H1 (cell line): ENCODE data around the gene SFT2D1. TPM values are rescaled to one million over a fixed set of nuclear protein-coding genes. Genes with fewer than 3 reads are reported as not detected.

Experiments used
- CTCF ChIA-PET: fragments of 300-600 bp; sonication (Branson Sonifier 250); formaldehyde crosslinking; loops from one replicate; lab custom pipeline; 2021; ENCODE audit not compliant: partially characterized antibody; lab: Charles Lee
- POLR2A ChIA-PET: fragments of 300-600 bp; sonication (Branson Sonifier 250); formaldehyde crosslinking; loops from one replicate; lab custom pipeline; 2021; ENCODE audit warnings: inconsistent platforms; ENCODE audit not compliant: partially characterized antibody; lab: Charles Lee
- DNase-seq, 2 experiments: peaks; one replicate each; pipeline versions ENCODE4 v3.0.0 to v3.0.0-alpha.2; 2010 to 2022; ENCODE audit warnings: low spot score in 2 of 2, low read depth in 1 of 2, mixed read lengths in 1 of 2
- FAIRE-seq: peaks from 2 replicates; lab custom pipeline; 2011; peaks lifted over from hg19 to GRCh38; lab: Jason Lieb, UNC
- H2AFZ ChIP-seq: 2 replicates; pipeline ENCODE4 v1.8.1; 2012; ENCODE audit warnings: low read length, inconsistent platforms
- H2AK5ac ChIP-seq: 2 replicates; pipeline ENCODE4 v1.6.1; 2013; ENCODE audit warnings: low read depth, low read length
- H2BK120ac ChIP-seq: replicated peaks from 2 replicates; pipeline ENCODE3; 2013; ENCODE audit warnings: low read depth, low read length, inconsistent platforms
- H2BK12ac ChIP-seq: 2 replicates; pipeline ENCODE4 v1.6.1; 2013; ENCODE audit warnings: low read depth, low read length
- H2BK15ac ChIP-seq: 2 replicates; pipeline ENCODE4 v1.6.1; 2013; ENCODE audit warnings: low read length
- H2BK20ac ChIP-seq: 2 replicates; pipeline ENCODE4 v1.6.1; 2013; ENCODE audit warnings: low read length
- H2BK5ac ChIP-seq: 2 replicates; pipeline ENCODE4 v1.6.1; 2013; ENCODE audit warnings: low read depth, low read length
- H3K14ac ChIP-seq: 2 replicates; pipeline ENCODE4 v1.6.1; 2013; ENCODE audit warnings: inconsistent platforms; ENCODE audit not compliant: insufficient read length
- H3K18ac ChIP-seq: 2 replicates; pipeline ENCODE4 v1.6.1; 2013; ENCODE audit warnings: low read length; ENCODE audit errors: extremely low read depth
- H3K23ac ChIP-seq: 2 replicates; pipeline ENCODE4 v1.6.1; 2013; ENCODE audit warnings: inconsistent platforms; ENCODE audit not compliant: insufficient read length
- H3K23me2 ChIP-seq: 2 replicates; pipeline ENCODE4 v1.6.1; 2013; ENCODE audit warnings: low read depth, low read length
- H3K27ac ChIP-seq: 2 replicates; pipeline ENCODE4 v1.6.1; 2011; ENCODE audit warnings: low read depth, low read length, inconsistent platforms
- H3K27me3 ChIP-seq, 4 experiments: replicated peaks in 1 of 4; 1 replicate in 1 of 4; 2 replicates in 3 of 4; pipeline versions ENCODE4 v1.6.1 to v1.8.1; 2011 to 2013; ENCODE audit warnings: low read length in 3 of 4, mild to moderate bottlenecking in 3 of 4, inconsistent platforms in 2 of 4, mixed read lengths in 2 of 4, moderate library complexity in 1 of 4; ENCODE audit not compliant: control insufficient read depth in 3 of 4, insufficient read depth in 3 of 4; ENCODE audit errors: extremely low read depth in 1 of 4
- H3K36me3 ChIP-seq, 4 experiments: 2 replicates each; pipeline versions ENCODE4 v1.6.1 to v1.8.1; 2011 to 2013; ENCODE audit warnings: mild to moderate bottlenecking in 4 of 4, low read length in 3 of 4, moderate library complexity in 2 of 4, control low read depth in 1 of 4, inconsistent platforms in 1 of 4; ENCODE audit not compliant: insufficient read depth in 4 of 4, control insufficient read depth in 2 of 4
- H3K4ac ChIP-seq: replicated peaks from 2 replicates; pipeline ENCODE3; 2013; ENCODE audit warnings: low read length, low read depth, mixed read lengths, inconsistent platforms; ENCODE audit not compliant: insufficient read length
- H3K4me1 ChIP-seq, 4 experiments: replicated peaks in 1 of 4; 1 replicate in 1 of 4; 2 replicates in 3 of 4; pipeline versions ENCODE4 v1.6.1 to v1.8.1; 2011 to 2013; ENCODE audit warnings: low read length in 3 of 4, inconsistent platforms in 2 of 4, mixed read lengths in 1 of 4; ENCODE audit not compliant: insufficient read depth in 4 of 4, control insufficient read depth in 3 of 4
- H3K4me2 ChIP-seq, 2 experiments: 2 replicates each; pipeline versions ENCODE4 v1.6.1 to v1.8.1; 2011 to 2013; ENCODE audit warnings: low read depth in 2 of 2, low read length in 2 of 2, control low read depth in 1 of 2, inconsistent platforms in 1 of 2, mild to moderate bottlenecking in 1 of 2; ENCODE audit not compliant: insufficient read depth in 1 of 2
- H3K4me3 ChIP-seq, 4 experiments: fragments of 200-600, 300-600 bp in 1 of 4; sonication (generic), shearing (Covaris generic), sonication (Bioruptor Twin) in 1 of 4; 2 replicates each; pipeline versions ENCODE4 v1.5.1 to v1.8.1; 2011 to 2016; ENCODE audit warnings: low read length in 4 of 4, low read depth in 3 of 4, control low read depth in 2 of 4, inconsistent platforms in 2 of 4, mild to moderate bottlenecking in 2 of 4, mixed read lengths in 1 of 4, moderate library complexity in 1 of 4; ENCODE audit not compliant: insufficient read depth in 2 of 4; ENCODE audit errors: extremely low read depth in 1 of 4
- H3K56ac ChIP-seq: replicated peaks from 2 replicates; pipeline ENCODE3; 2013; ENCODE audit warnings: low read depth, mild to moderate bottlenecking, mixed read lengths, low read length, inconsistent platforms; ENCODE audit not compliant: insufficient read length
- H3K79me1 ChIP-seq: 2 replicates; pipeline ENCODE4 v1.6.1; 2013; ENCODE audit warnings: low read depth, low read length, control low read depth
- H3K79me2 ChIP-seq, 2 experiments: 2 replicates each; pipeline versions ENCODE4 v1.6.1 to v1.8.1; 2012 to 2013; ENCODE audit warnings: low read length in 2 of 2, mild to moderate bottlenecking in 2 of 2, inconsistent platforms in 1 of 2; ENCODE audit not compliant: insufficient read depth in 2 of 2, control insufficient read depth in 1 of 2
- H3K9ac ChIP-seq, 4 experiments: replicated peaks in 1 of 4; 1 replicate in 1 of 4; 2 replicates in 3 of 4; pipeline versions ENCODE4 v1.6.1 to v1.8.1; 2011 to 2013; ENCODE audit warnings: low read depth in 3 of 4, low read length in 3 of 4, control low read depth in 2 of 4, mild to moderate bottlenecking in 2 of 4, moderate library complexity in 2 of 4, inconsistent platforms in 1 of 4; ENCODE audit errors: extremely low read depth in 1 of 4
- H3K9me3 ChIP-seq, 2 experiments: 2 replicates each; pipeline versions ENCODE4 v1.6.1 to v1.8.1; 2012 to 2013; ENCODE audit warnings: mild to moderate bottlenecking in 2 of 2, moderate library complexity in 2 of 2, control low read depth in 1 of 2, inconsistent platforms in 1 of 2, low read depth in 1 of 2, low read length in 1 of 2, mixed read lengths in 1 of 2; ENCODE audit not compliant: insufficient read depth in 2 of 2
- H4K20me1 ChIP-seq, 2 experiments: replicated peaks in 1 of 2; 2 replicates each; pipeline versions ENCODE3 to v1.8.1; 2011 to 2013; ENCODE audit warnings: inconsistent platforms in 2 of 2, low read length in 2 of 2, mild to moderate bottlenecking in 1 of 2; ENCODE audit not compliant: insufficient read depth in 2 of 2, control insufficient read depth in 1 of 2
- H4K5ac ChIP-seq: 2 replicates; pipeline ENCODE4 v1.6.1; 2013; ENCODE audit warnings: low read length, low read depth, mixed read lengths, inconsistent platforms; ENCODE audit not compliant: insufficient read length
- H4K8ac ChIP-seq: 2 replicates; pipeline ENCODE4 v1.8.0; 2013; ENCODE audit warnings: mild to moderate bottlenecking, moderate library complexity, low read length, inconsistent platforms; ENCODE audit not compliant: insufficient read depth; ENCODE audit errors: extremely low read depth
- H4K91ac ChIP-seq: replicated peaks from 2 replicates; pipeline ENCODE3; 2013; ENCODE audit warnings: low read length, mixed read lengths, inconsistent platforms; ENCODE audit not compliant: insufficient read length
- BACH1 ChIP-seq: IDR thresholded peaks from 2 replicates; pipeline ENCODE4 v1.6.1; 2012; ENCODE audit warnings: low read length, improper control_type of control experiment
- GABPA ChIP-seq: IDR thresholded peaks from 2 replicates; pipeline ENCODE4 v1.6.1; 2011; ENCODE audit warnings: mild to moderate bottlenecking, low read length, moderate library complexity, borderline replicate concordance; ENCODE audit not compliant: insufficient read depth
- HDAC6 ChIP-seq: IDR thresholded peaks from one replicate; pipeline ENCODE4 v1.7.1; 2012; ENCODE audit warnings: low read depth, mild to moderate bottlenecking, inconsistent platforms, low read length, moderate library complexity
- MAX ChIP-seq: IDR thresholded peaks from 2 replicates; pipeline ENCODE4 v1.6.1; 2012; ENCODE audit warnings: inconsistent platforms
- POLR2A ChIP-seq, 2 experiments: IDR thresholded peaks; 1 replicate in 1 of 2; 2 replicates in 1 of 2; pipeline ENCODE4 v1.6.1; 2011; ENCODE audit warnings: low read depth in 2 of 2, low read length in 2 of 2, mild to moderate bottlenecking in 2 of 2; ENCODE audit errors: control extremely low read depth in 1 of 2
- RBBP5 ChIP-seq: IDR thresholded peaks from 2 replicates; pipeline ENCODE4 v1.7.1; 2012; ENCODE audit warnings: low read depth, mild to moderate bottlenecking, inconsistent platforms, low read length, moderate library complexity, borderline replicate concordance
- TAF1 ChIP-seq: IDR thresholded peaks from 2 replicates; pipeline ENCODE4 v1.6.1; 2011; ENCODE audit warnings: mild to moderate bottlenecking, low read depth, low read length
- WGBS, 2 experiments: shearing (Covaris generic) in 1 of 2; methylation state at CpG; one replicate each; pipeline versions ENCODE4 v1.1.6 to v1.1.7; 2013 to 2015; ENCODE audit warnings: low lambda C conversion rate in 2 of 2, mixed read lengths in 2 of 2, inconsistent platforms in 1 of 2, low coverage in 1 of 2, missing lambda C conversion rate in 1 of 2; ENCODE audit not compliant: insufficient replicate concordance in 2 of 2, insufficient coverage in 1 of 2, insufficient read length in 1 of 2; ENCODE audit errors: extremely low coverage in 1 of 2, missing lambda C conversion rate in 1 of 2; 5-methylcytosine and 5-hydroxymethylcytosine counted together
- polyA plus RNA-seq, 7 experiments: library from polyadenylated mRNA; depleted of rRNA in 3 of 7; stranded (reverse) in 5 of 7; unstranded in 2 of 7; fragments of >200 nt in 5 of 7; fragments of 200-250 nt in 2 of 7; gene quantifications; 1 replicate in 5 of 7; 2 replicates in 1 of 7; 4 replicates in 1 of 7; pipeline versions ENCODE4 v1.2.1 to v1.2.3, GENCODE V29; 2011 to 2013; ENCODE audit warnings: missing spikeins in 2 of 7, mixed read lengths in 2 of 7
- total RNA-seq: library from RNA; stranded (reverse); fragmentation: NEBNext Ultra II Directional; extraction: Animal tissue kit (Norgen Biotek cat#: 25700); gene quantifications from 2 replicates; pipeline ENCODE4 v1.2.1, GENCODE V29; 2021

SFT2D1 gene
- total and polyA plus RNA-seq, 2 of the 8 experiments (the other 6 are each of a cell fraction or from before 2014, with no cell fraction given): 52.3 to 76.1 TPM

- Histone ChIP-seq H3K27me3 (no peaks in the 10 kb centered on the region), H3K56ac (no peak overlapping the region), H3K4me2 (no peak overlapping the region), H3K9me3 (no peaks in the 10 kb centered on the region), H4K20me1 (no peaks in the 10 kb centered on the region), H3K27ac (no peak overlapping the region), H3K9ac (no peak overlapping the region), H3K4ac (no peak overlapping the region), H2BK12ac (peak overlapping the region; percentile 29; the same call in 1 of the 2 replicates), H2AK5ac (0 out of 2 replicates have a peak overlapping the region, but pooled peaks have one; percentile 26), H3K36me3 (no peaks in the 10 kb centered on the region), H2BK120ac (no peak overlapping the region), H4K8ac (no peak overlapping the region), H4K5ac (no peak overlapping the region), H3K14ac (no peak overlapping the region), H2BK20ac (no peak overlapping the region), H3K4me3 (no peak overlapping the region), H3K4me1 (no peaks in the 10 kb centered on the region; a peak in 1 of 7 replicates), H2BK5ac (peak overlapping the region; percentile 67; the same call in 1 of the 2 replicates), H3K23me2 (no peaks in the 10 kb centered on the region), H4K91ac (no peak overlapping the region), H3K23ac (no peak overlapping the region), H3K79me1 (no peaks in the 10 kb centered on the region; the same call in 1 of the 2 replicates), H2AFZ (no peak overlapping the region), H2BK15ac (0 out of 2 replicates have a peak overlapping the region, but pooled peaks have one; percentile 7), H3K79me2 (no peaks in the 10 kb centered on the region), H3K18ac (no peak overlapping the region)
- 95% methylated on average over 1 of the region's 1 CpG; no CpG with 5 or more reads in 1 of the 2 experiments for WGBS, 2 experiments
- DNase-seq (no peak), FAIRE-seq (no peak)
- ChIA-PET POLR2A (interaction anchor here (2.4 kb wide), 1 partner anchor 11 kb away, joined by 7 read pairs; no protein-coding TSS in a partner anchor), CTCF (interaction anchor here (0.6 to 1.1 kb wide), 4 partner anchors 17 to 1090 kb away, joined by 3 to 4 read pairs (median 3); no protein-coding TSS in a partner anchor)
- TF ChIP-seq HDAC6: no peak
- no peak for TF ChIP-seq POLR2A (IDR thresholded peaks at IDR 0.05; ENCODE audit: control extremely low read depth in 1 of 2, low read depth in 2 of 2, low read length in 2 of 2)
- no peak for TF ChIP-seq BACH1
- no peak for TF ChIP-seq MAX
- TF ChIP-seq TAF1: no peak
- no peak for TF ChIP-seq GABPA
- no peak for TF ChIP-seq RBBP5
These were observed 32.7 kb upstream of the SFT2D1 start for GRCh38 chr6:166375013-166375412.
